ENCODE measurements around the gene CHD2. TPM values are rescaled to one million over a fixed set of nuclear protein-coding genes. Genes with fewer than 3 reads are reported as not detected.

Gene CHD2
- total and polyA plus RNA-seq, 2 donors (not counting 3 experiments of a cell fraction or from before 2014, with no cell fraction given) = 53.8 to 97.9 TPM

GRCh38 chr15:92951800-92952457, 51.8 kb downstream of the CHD2 start:
- TF ChIP-seq GATA2 (IDR thresholded peaks at IDR 0.05; ENCODE audit: insufficient read depth, insufficient read length, low read depth, low read length) (no peak), FOS (IDR thresholded peaks at IDR 0.05; ENCODE audit: borderline replicate concordance, insufficient read depth, low read length) (no peak), MYC (IDR thresholded peaks at IDR 0.05; ENCODE audit: low read depth, low read length) (no peak), POLR2AphosphoS5 (IDR thresholded peaks at IDR 0.05; ENCODE audit: insufficient read depth, low read depth, low read length) (no peak), POLR2A (IDR thresholded peaks at IDR 0.05; ENCODE audit: low read depth, low read length) (no peak), JUN (IDR thresholded peaks at IDR 0.05; ENCODE audit: borderline replicate concordance, insufficient read depth, insufficient read length, low read depth) (no peak), MAX (IDR thresholded peaks at IDR 0.05; ENCODE audit: insufficient read depth, insufficient read length) (no peak), EZH2 (IDR thresholded peaks at IDR 0.05; ENCODE audit: borderline replicate concordance, low read depth, low read length, severe bottlenecking) (no peak)
- TF ChIP-seq, protein P1, sequence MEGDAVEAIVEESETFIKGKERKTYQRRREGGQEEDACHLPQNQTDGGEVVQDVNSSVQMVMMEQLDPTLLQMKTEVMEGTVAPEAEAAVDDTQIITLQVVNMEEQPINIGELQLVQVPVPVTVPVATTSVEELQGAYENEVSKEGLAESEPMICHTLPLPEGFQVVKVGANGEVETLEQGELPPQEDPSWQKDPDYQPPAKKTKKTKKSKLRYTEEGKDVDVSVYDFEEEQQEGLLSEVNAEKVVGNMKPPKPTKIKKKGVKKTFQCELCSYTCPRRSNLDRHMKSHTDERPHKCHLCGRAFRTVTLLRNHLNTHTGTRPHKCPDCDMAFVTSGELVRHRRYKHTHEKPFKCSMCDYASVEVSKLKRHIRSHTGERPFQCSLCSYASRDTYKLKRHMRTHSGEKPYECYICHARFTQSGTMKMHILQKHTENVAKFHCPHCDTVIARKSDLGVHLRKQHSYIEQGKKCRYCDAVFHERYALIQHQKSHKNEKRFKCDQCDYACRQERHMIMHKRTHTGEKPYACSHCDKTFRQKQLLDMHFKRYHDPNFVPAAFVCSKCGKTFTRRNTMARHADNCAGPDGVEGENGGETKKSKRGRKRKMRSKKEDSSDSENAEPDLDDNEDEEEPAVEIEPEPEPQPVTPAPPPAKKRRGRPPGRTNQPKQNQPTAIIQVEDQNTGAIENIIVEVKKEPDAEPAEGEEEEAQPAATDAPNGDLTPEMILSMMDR (IDR thresholded peaks at IDR 0.05; ENCODE audit: extremely low read depth in 1 of 2, insufficient read depth in 1 of 2, low read depth in 1 of 2, low read length in 2 of 2) = no peak
- no peaks in the 10 kb centered on the region for H3K27me3 ChIP-seq (ENCODE audit: control insufficient read depth in 2 of 2, insufficient read depth in 2 of 2, low read length in 2 of 2)
- H3K79me2 ChIP-seq (ENCODE audit: control insufficient read depth, insufficient read depth, low read length) = peaks cover 45% of the 10 kb centered on the region
- ChIA-PET POLR2A (no interaction called here), CTCF (no interaction called here)
- H3K9me1 ChIP-seq (replicated peaks; ENCODE audit: control insufficient read depth, extremely low read depth, insufficient read depth, low read length) = no peaks in the 10 kb centered on the region
- peaks cover 2% of the 10 kb centered on the region for H4K20me1 ChIP-seq (replicated peaks; ENCODE audit: control insufficient read depth, extremely low read depth, insufficient read depth, low read length)
- no peak overlapping the region for H3K27ac ChIP-seq (ENCODE audit: insufficient read depth, low read depth, low read length)
- H3K4me1 ChIP-seq (ENCODE audit: control insufficient read depth, extremely low read depth, insufficient read depth, low read length) = peaks cover 2% of the 10 kb centered on the region
- intact Hi-C loops (cut with micrococcal nuclease) (loop anchor here (2.0 kb wide), 1 partner anchor 13 kb away; no protein-coding TSS in a partner anchor), dilution Hi-C loops (cut with MboI; ENCODE audit: extremely low pct_ligation_motif_present, low sequenced_read_pairs) (no loop called here)
- H3K4me3 ChIP-seq (replicated peaks in 1 of 3; ENCODE audit: insufficient read depth in 1 of 3, low read depth in 1 of 3, low read length in 3 of 3) = no peak overlapping the region
- FAIRE-seq (no peak), DNase-seq (ENCODE audit: low read depth, low spot score) (no peak)
- no peak overlapping the region for H3K9ac ChIP-seq (replicated peaks; ENCODE audit: extremely low read depth, insufficient read depth, low read length)
- H3K36me3 ChIP-seq (ENCODE audit: control insufficient read depth in 2 of 2, extremely low read depth in 1 of 2, insufficient read depth in 2 of 2, low read length in 2 of 2) = peaks cover 41 to 76% of the 10 kb centered on the region in 2 experiments
- H2AFZ ChIP-seq (ENCODE audit: low read depth, low read length) = no peak overlapping the region
- peaks cover 8% of the 10 kb centered on the region for H3K9me3 ChIP-seq (replicated peaks; ENCODE audit: control insufficient read depth, insufficient read depth, low read length)
- H3K4me2 ChIP-seq (ENCODE audit: insufficient read depth, low read length) = no peak overlapping the region
- no TSS peak for BruUV-seq (replicated peaks)
